ENCODE measurements around the gene DPP10.

DPP10 gene

DNA sequence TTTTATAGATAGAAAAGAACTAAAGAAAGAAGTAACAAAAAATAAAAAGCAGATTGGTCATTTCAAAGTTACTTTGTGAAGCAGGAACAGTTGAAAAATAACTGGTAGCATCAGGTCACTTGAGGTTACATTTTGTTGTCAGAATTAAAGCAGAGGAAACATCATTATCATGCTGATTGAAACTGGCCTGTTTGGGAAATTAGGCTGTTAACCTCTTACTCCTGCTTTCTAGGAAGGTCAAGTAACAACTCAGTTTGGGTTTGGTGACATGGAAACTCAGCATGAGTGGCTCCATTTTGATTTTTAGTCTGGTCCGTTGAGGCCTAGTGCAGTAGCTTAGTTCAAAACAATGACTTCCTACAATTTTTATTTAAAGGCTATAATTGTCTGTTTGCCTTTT, 1383.5 kb downstream of the DPP10 start:
- DNase-seq: no peak

DNA sequence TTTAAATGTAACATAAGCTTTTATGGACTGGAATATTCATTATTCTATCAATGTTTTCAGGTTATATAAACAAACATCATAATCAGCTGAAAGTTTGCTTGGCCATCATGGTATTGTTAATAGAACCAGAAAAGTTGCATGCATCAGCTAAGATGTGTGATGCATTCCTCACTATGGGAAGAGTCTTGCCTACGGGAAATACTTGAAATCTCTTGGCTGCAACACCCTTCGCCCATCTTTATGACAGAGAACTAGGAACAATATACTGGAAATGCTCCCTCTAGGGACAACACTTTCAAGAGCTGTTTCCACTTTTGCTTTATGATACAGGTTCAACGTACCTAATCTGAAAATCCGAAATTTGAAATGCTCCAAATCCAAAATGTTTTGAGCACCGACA, 1390.8 kb downstream of the DPP10 start:
- no peak for DNase-seq

DNA sequence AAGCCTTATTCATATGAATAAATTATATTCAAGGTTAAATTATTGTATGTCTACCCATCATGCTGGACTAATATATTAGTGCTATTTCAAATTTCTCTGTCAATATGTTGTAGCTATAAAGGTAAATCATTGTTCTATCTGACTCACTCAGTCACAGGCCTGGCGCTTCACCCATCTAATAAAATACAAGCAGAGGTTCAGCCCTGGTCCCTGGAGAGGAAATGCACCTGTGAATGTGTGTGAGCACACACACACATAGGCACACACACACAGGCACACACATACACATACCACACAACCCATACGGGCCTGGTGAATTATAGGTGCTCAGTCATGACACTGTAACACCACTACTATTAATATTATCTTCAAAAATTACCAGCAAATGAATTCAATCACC, 1396.1 kb downstream of the DPP10 start:
- no peak for DNase-seq

DNA sequence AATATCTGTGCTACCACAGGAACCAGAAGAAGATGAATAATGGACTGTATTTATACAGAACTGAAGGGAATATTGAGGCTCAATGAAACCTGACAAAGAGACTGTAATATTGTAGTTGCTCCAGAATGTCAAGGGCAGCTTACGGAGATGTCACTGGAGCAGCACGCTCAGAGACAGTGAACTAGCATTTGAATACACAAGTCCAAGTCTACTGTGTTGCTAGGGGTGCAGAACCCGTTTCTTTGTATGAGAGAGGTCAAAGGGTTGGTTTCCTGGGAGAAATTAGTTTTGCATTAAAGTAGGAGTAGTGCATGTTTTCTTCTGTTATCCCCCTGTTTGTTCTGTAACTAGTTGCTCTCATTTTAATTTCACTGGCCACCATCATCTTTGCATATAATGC, 1399.9 kb downstream of the DPP10 start:
- DNase-seq: no peak

DNA sequence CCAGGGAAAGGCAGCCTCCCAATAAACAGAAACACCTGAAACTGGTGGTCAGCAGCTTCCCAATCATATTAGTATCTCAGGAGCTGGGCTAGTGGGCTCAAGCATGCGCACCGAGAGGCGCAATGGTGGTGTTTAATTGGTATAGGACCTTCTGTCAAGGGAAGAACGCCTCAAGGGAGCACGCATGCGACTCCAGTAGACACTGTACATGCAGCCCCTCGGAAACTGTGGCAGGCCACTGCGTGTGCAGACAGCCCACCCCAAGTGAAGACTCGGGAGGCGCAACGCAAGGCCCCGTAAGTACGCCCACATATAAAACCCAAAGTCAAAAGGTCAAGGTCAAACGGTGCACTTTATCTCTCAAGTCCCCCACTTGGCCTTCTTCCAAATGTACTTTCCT, 1405.8 kb downstream of the DPP10 start:
- DNase-seq: no peak

DNA sequence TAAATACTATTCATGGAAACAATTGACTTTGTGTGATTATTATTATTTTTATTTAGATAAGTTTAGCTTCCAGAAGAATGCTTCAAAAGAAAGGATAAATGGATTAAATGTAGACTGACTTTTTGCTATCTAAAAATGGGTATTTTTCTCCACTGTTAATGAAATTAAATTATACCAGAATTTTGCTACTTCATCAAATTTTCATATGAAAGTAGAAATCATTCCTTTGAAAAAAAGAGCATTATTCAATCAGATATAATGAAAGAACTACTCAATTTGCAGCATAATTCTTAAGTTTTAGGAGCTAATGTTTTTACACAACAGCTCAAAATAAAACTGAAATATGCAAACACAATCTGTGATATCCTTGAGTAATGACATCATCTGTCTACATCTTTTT, 1424.6 kb downstream of the DPP10 start:
- DNase-seq: no peak

DNA sequence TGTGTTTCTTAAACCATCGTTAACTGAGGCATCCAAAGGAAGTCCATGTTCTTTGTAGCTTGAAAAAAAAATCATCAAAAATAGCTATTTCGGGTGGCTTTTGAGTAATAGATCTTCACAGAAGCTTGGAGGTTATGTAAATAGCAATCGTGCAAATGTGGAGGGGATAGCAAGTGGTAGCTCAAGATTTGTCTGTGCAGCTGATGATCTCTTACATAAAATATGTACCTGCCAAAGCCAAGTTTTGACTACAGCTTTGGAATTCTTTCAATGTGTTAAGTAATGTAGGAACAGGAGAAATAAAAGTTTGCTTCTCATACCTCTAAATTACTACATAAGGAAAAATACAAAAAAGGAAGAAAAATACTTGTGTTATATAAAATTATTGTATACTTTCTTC, 1432.0 kb downstream of the DPP10 start:
- no peak for DNase-seq

DNA sequence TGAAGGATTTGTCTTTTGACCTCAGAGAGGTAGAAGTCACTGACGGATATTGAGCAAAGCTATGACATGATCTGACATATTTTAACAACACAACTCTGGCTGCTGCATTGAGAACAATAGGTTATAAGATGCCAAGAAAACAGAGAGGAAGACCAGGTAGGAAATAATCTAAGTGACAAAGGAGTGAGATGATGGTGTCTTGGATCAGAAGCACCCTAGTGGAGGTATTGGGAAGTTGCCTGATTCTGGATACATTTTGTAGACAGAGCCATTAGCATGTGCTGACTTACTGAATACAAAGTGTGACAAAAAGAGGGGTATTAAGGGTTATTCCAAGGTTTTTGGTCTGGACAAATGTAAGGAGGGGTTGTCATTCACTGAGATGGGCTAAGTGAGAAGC, 1438.1 kb downstream of the DPP10 start:
- DNase-seq: no peak

DNA sequence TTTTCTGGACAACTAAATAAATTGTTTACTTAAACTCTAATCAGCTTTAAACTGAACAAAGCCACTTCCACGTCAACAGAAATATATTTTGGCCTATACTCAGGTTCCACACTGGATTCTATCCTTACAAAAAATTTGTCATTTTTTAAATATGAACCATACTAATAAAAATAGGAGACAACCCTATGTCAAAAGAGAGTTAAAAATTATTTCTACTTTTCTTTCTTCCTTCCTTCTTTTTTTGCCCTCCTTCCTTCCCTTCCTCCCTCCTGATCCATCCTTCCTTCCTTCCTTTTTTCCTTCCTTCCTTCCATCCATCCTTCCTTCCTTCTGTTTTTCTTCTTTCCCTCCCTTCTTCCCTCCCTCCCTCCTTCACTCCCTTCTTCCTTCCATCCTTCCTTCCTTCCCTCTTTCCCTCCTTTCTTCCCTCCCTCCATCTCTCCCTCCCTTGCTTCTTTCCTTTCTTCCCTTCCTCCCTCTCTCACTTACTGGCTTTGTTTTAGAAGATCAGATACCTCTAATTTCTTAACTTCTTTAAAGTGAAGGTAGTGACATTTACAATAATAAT, 1444.9 kb downstream of the DPP10 start:
- no peak for DNase-seq

All from activated CD8-positive, alpha-beta memory T cell treated with anti-CD3 and anti-CD28 coated beads, Interleukin-2, amount 50 U/mL, for 48 hours (primary cell).